Activated T-helper 2 cell treated with anti-CD3 and anti-CD28 coated beads, Interferon-gamma antibody, Interleukin-2, Interleukin-4, amounts not matched to agents 10 μg/mL and 5 μg/mL and 100 μg/mL, durations not matched to agents 14 hours and 24 hours and 36 hours (primary cell): ENCODE measurements around the gene NDUFA8. TPM values are rescaled to one million over a fixed set of nuclear protein-coding genes. Genes with fewer than 3 reads are reported as not detected.

Experiments
- DNase-seq: peaks from one replicate; pipeline ENCODE4 v3.0.0; 2021; ENCODE audit warnings: low spot score
- H3K27ac Mint-ChIP-seq: one replicate; pipeline ENCODE4 v1.8.0; 2021; ENCODE audit warnings: mixed read lengths
- H3K27me3 Mint-ChIP-seq: one replicate; pipeline ENCODE4 v1.8.0; 2021; ENCODE audit warnings: low read depth, mixed read lengths
- H3K36me3 Mint-ChIP-seq: one replicate; pipeline ENCODE4 v1.8.0; 2021; ENCODE audit warnings: low read depth, mixed read lengths
- H3K4me1 Mint-ChIP-seq: one replicate; pipeline ENCODE4 v1.8.0; 2021; ENCODE audit warnings: low read depth, mixed read lengths
- H3K4me3 Mint-ChIP-seq: one replicate; pipeline ENCODE4 v1.8.0; 2021; ENCODE audit warnings: low read depth, mild to moderate bottlenecking, moderate library complexity, mixed read lengths
- H3K9me3 Mint-ChIP-seq: one replicate; pipeline ENCODE4 v1.8.0; 2021; ENCODE audit warnings: mixed read lengths
- intact Hi-C: fragments of 100-400 bp; cut with micrococcal nuclease; formaldehyde crosslinking; loops from one replicate; pipeline ENCODE4 v1.15.1; 2023
- total RNA-seq: library from RNA; stranded (reverse); gene quantifications from 2 replicates; pipeline ENCODE4 v1.2.3, GENCODE V29; 2022

The NDUFA8 gene
- total RNA-seq, 1 donor from 2014 or later, result 48.7 TPM

DNA sequence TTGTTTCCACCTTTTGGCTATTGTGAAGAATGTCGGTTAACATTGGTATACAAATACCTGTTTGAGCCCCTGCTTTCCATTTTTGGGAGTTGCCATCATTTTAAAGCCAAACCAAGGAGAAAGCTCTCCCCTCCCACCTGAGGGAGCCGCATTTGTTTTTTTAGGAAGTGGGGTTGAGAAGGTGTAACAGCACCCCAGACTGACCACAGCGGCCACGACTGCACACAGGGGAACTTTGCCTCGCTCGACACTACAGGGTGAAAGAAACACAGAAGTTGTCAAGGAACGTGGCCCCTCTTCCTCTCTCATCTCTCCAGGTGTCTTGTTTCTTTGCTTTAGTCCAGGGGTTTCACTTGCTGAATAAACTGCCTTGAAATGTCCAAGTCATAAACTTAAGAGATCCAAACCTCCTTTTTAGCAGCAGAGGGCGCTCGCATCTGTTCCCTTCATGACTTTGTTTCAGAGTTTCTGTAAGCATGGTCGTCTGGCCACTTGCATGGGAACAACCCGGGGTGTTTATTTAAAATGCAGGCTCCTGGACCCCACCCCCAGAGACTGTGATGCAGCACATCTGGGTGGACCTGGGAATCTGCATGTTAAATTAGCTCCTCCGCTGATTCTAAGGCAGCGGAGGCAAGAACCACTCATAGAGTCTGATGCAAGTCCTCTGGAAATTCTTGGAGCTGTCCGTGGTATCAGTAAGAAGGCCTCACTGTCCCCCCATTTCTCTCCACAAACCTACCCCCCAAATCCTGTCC lies 64.4 kb downstream of the NDUFA8 start:
- intact Hi-C loops, result loop anchor here (1.0 to 10.0 kb wide), 2 partner anchors 255 to 360 kb away; no protein-coding TSS in a partner anchor
- no peaks in the 10 kb centered on the region for H3K36me3 Mint-ChIP-seq
- H3K4me3 Mint-ChIP-seq, result peak overlapping the region; percentile 19
- H3K9me3 Mint-ChIP-seq, result no peaks in the 10 kb centered on the region
- peaks cover 24% of the 10 kb centered on the region for H3K27me3 Mint-ChIP-seq
- peak; percentile 27 for DNase-seq
- H3K27ac Mint-ChIP-seq, result no peak overlapping the region
- peaks cover 21% of the 10 kb centered on the region for H3K4me1 Mint-ChIP-seq

Other genes with a start within 250 kb of the NDUFA8 start
- gene TTLL11, start 66.5 kb downstream of the NDUFA8 start, total RNA-seq, result 2.2 and 2.4 TPM in 2 replicates
- gene MORN5, start 129 bp upstream of the NDUFA8 start, total RNA-seq, result not detected in 2 replicates
- not detected in 2 replicates for gene LHX6, start 69.2 kb upstream of the NDUFA8 start, total RNA-seq
- 19.4 and 21.9 TPM in 2 replicates for gene RBM18, start 105.1 kb upstream of the NDUFA8 start, total RNA-seq
- gene MRRF, start 105.1 kb upstream of the NDUFA8 start, total RNA-seq, result 57.0 and 58.8 TPM in 2 replicates
- 0.55 and 0.71 TPM in 2 replicates for gene PTGS1, start 211.2 kb upstream of the NDUFA8 start, total RNA-seq